Caco-2 (cell line): ENCODE data around the gene KRT9. TPM values are rescaled to one million over a fixed set of nuclear protein-coding genes. Genes with fewer than 3 reads are reported as not detected.

ENCODE experiments used
- BruUV-seq: library from RNA; stranded (reverse); fragments of 400-500 nt; replicated peaks from 2 replicates; lab custom pipeline; 2021; lab: Mats Ljungman, UMichigan
- CTCF ChIA-PET: fragments of 300-600 bp; sonication (Branson Sonifier 250); formaldehyde crosslinking; loops from one replicate; lab custom pipeline; 2022; ENCODE audit warnings: antibody characterized with exemption; lab: Charles Lee
- POLR2A ChIA-PET: fragments of 300-600 bp; sonication (Branson Sonifier 250); formaldehyde crosslinking; loops from one replicate; lab custom pipeline; 2022; ENCODE audit warnings: antibody characterized with exemption; lab: Charles Lee
- DNase-seq, 2 experiments: peaks; one replicate each; pipeline versions ENCODE4 v3.0.0 to v3.0.0-alpha.2; 2020 to 2022
- H3K27me3 ChIP-seq: replicated peaks from 2 replicates; pipeline ENCODE4 v1.6.0; 2011; ENCODE audit warnings: low read length; ENCODE audit not compliant: control insufficient read depth, insufficient read depth
- H3K36me3 ChIP-seq: 2 replicates; pipeline ENCODE4 v1.5.1; 2011; ENCODE audit warnings: low read length; ENCODE audit not compliant: control insufficient read depth, insufficient read depth
- H3K4me1 ChIP-seq: fragments of 250-450 bp; sonication (Bioruptor Pico); 2 replicates; pipeline ENCODE4 v1.5.1; 2020; ENCODE audit warnings: mild to moderate bottlenecking
- H3K4me3 ChIP-seq: 2 replicates; pipeline ENCODE4 v1.5.1; 2011; ENCODE audit warnings: low read depth, mild to moderate bottlenecking, control low read depth, low read length
- H3K9me3 ChIP-seq: fragments of 250-450 bp; sonication (Bioruptor Pico); 2 replicates; pipeline ENCODE4 v1.5.1; 2020; ENCODE audit warnings: mild to moderate bottlenecking, moderate library complexity
- H3K27ac Mint-ChIP-seq: one replicate; pipeline ENCODE4 v1.8.0; 2022; ENCODE audit warnings: mixed read lengths; ENCODE audit not compliant: unreplicated experiment
- H3K27me3 Mint-ChIP-seq: one replicate; pipeline ENCODE4 v1.8.0; 2022; ENCODE audit warnings: mixed read lengths; ENCODE audit not compliant: insufficient read depth, unreplicated experiment
- H3K36me3 Mint-ChIP-seq: one replicate; pipeline ENCODE4 v1.8.0; 2022; ENCODE audit warnings: mild to moderate bottlenecking, mixed read lengths; ENCODE audit not compliant: insufficient read depth, unreplicated experiment
- H3K4me1 Mint-ChIP-seq: one replicate; pipeline ENCODE4 v1.8.0; 2022; ENCODE audit warnings: low read depth, mixed read lengths; ENCODE audit not compliant: unreplicated experiment
- H3K4me3 Mint-ChIP-seq: one replicate; pipeline ENCODE4 v1.8.0; 2022; ENCODE audit warnings: mild to moderate bottlenecking, moderate library complexity, mixed read lengths; ENCODE audit not compliant: unreplicated experiment
- H3K9me3 Mint-ChIP-seq: one replicate; pipeline ENCODE4 v1.8.0; 2022; ENCODE audit warnings: mixed read lengths; ENCODE audit not compliant: unreplicated experiment
- intact Hi-C: fragments of 100-400 bp; cut with micrococcal nuclease; formaldehyde crosslinking; loops from one replicate; pipeline ENCODE4 v1.10.0; 2022; ENCODE audit not compliant: unreplicated experiment
- total RNA-seq: library from RNA; stranded (reverse); gene quantifications from 2 replicates; pipeline ENCODE4 v1.2.3, GENCODE V29; 2022
- TF ChIP-seq, protein P1 (sequence below), 2 experiments: fragments of 200-600 bp in 1 of 2; IDR thresholded peaks; 1 replicate in 1 of 2; 2 replicates in 1 of 2; pipeline versions ENCODE4 v1.5.1 to v1.8.0; 2011 to 2022; ENCODE audit warnings: antibody characterized with exemption in 1 of 2, control low read depth in 1 of 2, inconsistent platforms in 1 of 2, low read depth in 1 of 2, low read length in 1 of 2, mild to moderate bottlenecking in 1 of 2, moderate library complexity in 1 of 2; ENCODE audit not compliant: insufficient read depth in 1 of 2, severe bottlenecking in 1 of 2, unreplicated experiment in 1 of 2

The KRT9 gene
- total RNA-seq, 1 experiment from 2014 or later, result not detected

DNA sequence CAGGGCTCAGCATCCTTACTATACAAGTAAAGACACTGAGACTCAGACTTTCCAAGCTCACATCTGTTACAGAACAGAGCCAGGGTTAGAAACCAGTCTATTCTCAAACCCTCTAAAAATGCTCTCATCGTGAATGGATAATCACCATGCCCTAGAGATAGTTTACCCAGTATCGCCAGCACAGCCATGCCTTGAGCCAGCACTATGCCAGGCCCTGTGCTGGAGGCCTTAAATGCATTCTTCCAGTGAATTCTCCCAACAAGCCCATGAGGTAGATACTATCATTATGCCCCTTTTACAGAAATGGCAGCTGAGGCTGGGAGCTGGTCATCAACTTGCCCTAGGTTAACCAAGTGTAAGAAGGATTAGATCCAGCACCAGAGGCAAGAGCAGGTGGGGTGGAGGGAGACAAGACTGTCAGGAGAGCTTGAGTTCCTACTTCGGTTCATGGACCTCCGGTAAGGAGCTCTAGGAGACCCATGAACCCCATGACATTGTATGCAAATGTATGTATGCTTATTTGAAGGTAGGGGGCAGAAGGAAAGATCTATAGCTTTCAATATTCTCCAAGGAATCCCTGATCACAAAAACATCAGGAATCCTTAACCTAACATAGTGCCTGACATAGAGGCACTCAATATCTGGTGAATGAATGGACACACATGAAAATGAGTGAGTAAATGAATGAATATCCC, 9.7 kb upstream of the KRT9 start:
- Mint-ChIP-seq H3K4me1 (no peaks in the 10 kb centered on the region), H3K27ac (no peak overlapping the region), H3K9me3 (no peaks in the 10 kb centered on the region), H3K27me3 (no peaks in the 10 kb centered on the region), H3K4me3 (no peak overlapping the region), H3K36me3 (no peaks in the 10 kb centered on the region)
- Histone ChIP-seq H3K4me3 (no peak overlapping the region), H3K36me3 (no peaks in the 10 kb centered on the region), H3K9me3 (no peaks in the 10 kb centered on the region), H3K4me1 (peaks cover 4% of the 10 kb centered on the region; the same call in 1 of the 2 replicates), H3K27me3 (peaks cover 2% of the 10 kb centered on the region; the same call in 1 of the 2 replicates)
- POLR2A ChIA-PET, result no interaction called here
- intact Hi-C loops, result no loop called here
- TF ChIP-seq, protein P1, sequence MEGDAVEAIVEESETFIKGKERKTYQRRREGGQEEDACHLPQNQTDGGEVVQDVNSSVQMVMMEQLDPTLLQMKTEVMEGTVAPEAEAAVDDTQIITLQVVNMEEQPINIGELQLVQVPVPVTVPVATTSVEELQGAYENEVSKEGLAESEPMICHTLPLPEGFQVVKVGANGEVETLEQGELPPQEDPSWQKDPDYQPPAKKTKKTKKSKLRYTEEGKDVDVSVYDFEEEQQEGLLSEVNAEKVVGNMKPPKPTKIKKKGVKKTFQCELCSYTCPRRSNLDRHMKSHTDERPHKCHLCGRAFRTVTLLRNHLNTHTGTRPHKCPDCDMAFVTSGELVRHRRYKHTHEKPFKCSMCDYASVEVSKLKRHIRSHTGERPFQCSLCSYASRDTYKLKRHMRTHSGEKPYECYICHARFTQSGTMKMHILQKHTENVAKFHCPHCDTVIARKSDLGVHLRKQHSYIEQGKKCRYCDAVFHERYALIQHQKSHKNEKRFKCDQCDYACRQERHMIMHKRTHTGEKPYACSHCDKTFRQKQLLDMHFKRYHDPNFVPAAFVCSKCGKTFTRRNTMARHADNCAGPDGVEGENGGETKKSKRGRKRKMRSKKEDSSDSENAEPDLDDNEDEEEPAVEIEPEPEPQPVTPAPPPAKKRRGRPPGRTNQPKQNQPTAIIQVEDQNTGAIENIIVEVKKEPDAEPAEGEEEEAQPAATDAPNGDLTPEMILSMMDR (IDR thresholded peaks at IDR 0.05; ENCODE audit: insufficient read depth in 1 of 2, low read depth in 1 of 2, low read length in 1 of 2, severe bottlenecking in 1 of 2, unreplicated experiment in 1 of 2), result no peak
- no peak for DNase-seq
- no TSS peak for BruUV-seq
- CTCF ChIA-PET, result interaction anchor here (0.5 to 2.2 kb wide), 3 partner anchors 33 to 1470 kb away, joined by 4 to 7 read pairs (median 4); no protein-coding TSS in a partner anchor

DNA sequence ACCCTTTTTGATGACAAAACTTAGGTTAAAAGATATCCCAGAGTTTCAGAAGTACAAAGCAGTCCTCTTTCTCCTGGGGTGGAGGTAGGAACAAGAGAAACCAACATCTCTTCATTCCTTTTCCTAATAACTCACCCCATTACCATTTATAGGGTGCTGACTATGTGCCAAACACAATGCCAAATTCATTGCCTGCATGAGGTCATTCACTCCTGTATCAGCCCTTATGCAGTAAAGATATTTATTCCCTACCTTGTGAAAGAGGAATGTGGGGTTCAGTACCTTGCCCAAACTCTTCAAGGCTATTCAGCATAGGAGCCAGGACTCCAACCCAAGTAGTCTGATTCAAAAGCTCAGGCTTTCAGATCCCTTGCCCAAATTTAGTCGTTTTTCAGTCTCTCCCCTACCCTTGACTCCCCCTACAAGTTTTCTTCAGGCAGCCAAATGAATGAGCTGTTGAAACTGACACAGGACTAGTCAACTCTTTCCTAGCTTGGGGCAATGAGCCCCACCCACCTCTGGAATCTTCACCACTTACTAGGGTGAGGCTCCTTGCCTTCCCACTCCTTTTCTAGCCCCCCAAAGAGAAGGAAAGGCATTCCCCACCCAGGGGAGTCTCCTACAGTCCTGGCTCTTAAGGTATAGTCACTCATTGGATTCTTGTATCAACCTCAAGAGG, 9.0 kb upstream of the KRT9 start:
- intact Hi-C loops, result no loop called here
- TF ChIP-seq, protein P1 (IDR thresholded peaks at IDR 0.05; ENCODE audit: insufficient read depth in 1 of 2, low read depth in 1 of 2, low read length in 1 of 2, severe bottlenecking in 1 of 2, unreplicated experiment in 1 of 2), result no peak
- Mint-ChIP-seq H3K9me3 (no peaks in the 10 kb centered on the region), H3K27ac (no peak overlapping the region), H3K4me1 (no peaks in the 10 kb centered on the region), H3K4me3 (no peak overlapping the region), H3K27me3 (no peaks in the 10 kb centered on the region), H3K36me3 (no peaks in the 10 kb centered on the region)
- no peaks in the 10 kb centered on the region for H3K36me3 ChIP-seq
- ChIA-PET POLR2A (no interaction called here), CTCF (interaction anchor here (0.5 to 2.2 kb wide), 2 partner anchors 32 to 1470 kb away, joined by 4 to 7 read pairs; no protein-coding TSS in a partner anchor)
- H3K9me3 ChIP-seq, result no peaks in the 10 kb centered on the region
- BruUV-seq, result no TSS peak
- peaks cover 2% of the 10 kb centered on the region; the same call in 1 of the 2 replicates for H3K27me3 ChIP-seq
- H3K4me1 ChIP-seq, result peaks cover 4% of the 10 kb centered on the region; the same call in 1 of the 2 replicates
- no peak overlapping the region for H3K4me3 ChIP-seq
- DNase-seq, result no peak

DNA sequence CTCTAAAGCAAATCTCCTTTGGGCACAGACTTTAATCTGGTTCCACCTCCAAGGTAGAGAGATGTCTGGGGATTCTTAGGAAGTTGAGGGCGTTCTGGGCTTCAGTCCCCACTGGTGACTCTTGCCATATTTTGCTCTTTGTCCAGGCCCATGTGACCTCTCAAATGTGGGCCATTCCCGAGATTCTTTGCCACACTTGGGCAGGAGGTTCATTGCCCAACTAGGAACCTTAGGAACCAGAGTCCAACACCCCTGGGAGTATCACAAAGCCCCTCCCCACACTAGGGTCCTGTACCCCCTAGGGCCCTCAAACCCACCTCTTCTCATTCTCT, 8.4 kb upstream of the KRT9 start:
- Mint-ChIP-seq H3K27ac (no peak overlapping the region), H3K27me3 (no peaks in the 10 kb centered on the region), H3K36me3 (no peaks in the 10 kb centered on the region), H3K4me3 (no peak overlapping the region), H3K9me3 (no peaks in the 10 kb centered on the region), H3K4me1 (no peaks in the 10 kb centered on the region)
- no peak overlapping the region for H3K4me3 ChIP-seq
- H3K9me3 ChIP-seq, result no peaks in the 10 kb centered on the region
- POLR2A ChIA-PET, result no interaction called here
- no peaks in the 10 kb centered on the region for H3K36me3 ChIP-seq
- intact Hi-C loops, result no loop called here
- H3K4me1 ChIP-seq, result peaks cover 4% of the 10 kb centered on the region; the same call in 1 of the 2 replicates
- no TSS peak for BruUV-seq
- DNase-seq, result no peak
- TF ChIP-seq, protein P1 (IDR thresholded peaks at IDR 0.05; ENCODE audit: insufficient read depth in 1 of 2, low read depth in 1 of 2, low read length in 1 of 2, severe bottlenecking in 1 of 2, unreplicated experiment in 1 of 2), result no peak
- CTCF ChIA-PET, result interaction anchor here (0.6 to 1.4 kb wide), 4 partner anchors 31 to 224 kb away, joined by 4 to 6 read pairs (median 6); no protein-coding TSS in a partner anchor
- H3K27me3 ChIP-seq, result peaks cover 2% of the 10 kb centered on the region; the same call in 1 of the 2 replicates
